ENCODE measurements around the gene MNT. TPM values are rescaled to one million over a fixed set of nuclear protein-coding genes. Genes with fewer than 3 reads are reported as not detected.

Gene MNT
- total RNA-seq, 1 donor from 2014 or later = 41.0 TPM

GRCh38 chr17:2396568-2397246 lies 4.2 kb downstream of the MNT start:
- H3K36me3 Mint-ChIP-seq (ENCODE audit: unreplicated experiment) = no peaks in the 10 kb centered on the region
- peaks cover 14% of the 10 kb centered on the region for H3K27me3 Mint-ChIP-seq (ENCODE audit: unreplicated experiment)
- peaks cover 33% of the 10 kb centered on the region for H3K4me1 Mint-ChIP-seq (ENCODE audit: low read depth, unreplicated experiment)
- DNase-seq = peak; percentile 83
- no peak overlapping the region for H3K27ac Mint-ChIP-seq (ENCODE audit: unreplicated experiment)
- H3K9me3 Mint-ChIP-seq (ENCODE audit: unreplicated experiment) = peaks cover 20% of the 10 kb centered on the region
- TF ChIP-seq CTCF (IDR thresholded peaks at IDR 0.05; ENCODE audit: partially characterized antibody, unreplicated experiment) = no peak
- H3K4me3 Mint-ChIP-seq (ENCODE audit: unreplicated experiment) = peak overlapping the region; percentile 88

GRCh38 chr17:2396192-2396567 lies 4.7 kb downstream of the MNT start:
- Mint-ChIP-seq H3K9me3 (ENCODE audit: unreplicated experiment) (peaks cover 21% of the 10 kb centered on the region), H3K36me3 (ENCODE audit: unreplicated experiment) (no peaks in the 10 kb centered on the region), H3K4me3 (ENCODE audit: unreplicated experiment) (peak overlapping the region; percentile 88), H3K27me3 (ENCODE audit: unreplicated experiment) (peaks cover 14% of the 10 kb centered on the region), H3K4me1 (ENCODE audit: low read depth, unreplicated experiment) (peaks cover 37% of the 10 kb centered on the region), H3K27ac (ENCODE audit: unreplicated experiment) (peak overlapping the region; percentile 83)
- TF ChIP-seq CTCF (IDR thresholded peaks at IDR 0.05; ENCODE audit: partially characterized antibody, unreplicated experiment) = no peak
- no peak for DNase-seq

- peak overlapping the region; percentile 88 for H3K4me3 Mint-ChIP-seq (ENCODE audit: unreplicated experiment)
- DNase-seq = no peak
- H3K9me3 Mint-ChIP-seq (ENCODE audit: unreplicated experiment) = peaks cover 23% of the 10 kb centered on the region
- no peaks in the 10 kb centered on the region for H3K36me3 Mint-ChIP-seq (ENCODE audit: unreplicated experiment)
- peaks cover 17% of the 10 kb centered on the region for H3K27me3 Mint-ChIP-seq (ENCODE audit: unreplicated experiment)
- peak overlapping the region; percentile 83 for H3K27ac Mint-ChIP-seq (ENCODE audit: unreplicated experiment)
- peaks cover 37% of the 10 kb centered on the region for H3K4me1 Mint-ChIP-seq (ENCODE audit: low read depth, unreplicated experiment)
- TF ChIP-seq CTCF (IDR thresholded peaks at IDR 0.05; ENCODE audit: partially characterized antibody, unreplicated experiment) = no peak
Measured at GRCh38 chr17:2395258-2396181, 5.3 kb downstream of the MNT start.

GRCh38 chr17:2394775-2395201 lies 6.1 kb downstream of the MNT start:
- Mint-ChIP-seq H3K36me3 (ENCODE audit: unreplicated experiment) (no peaks in the 10 kb centered on the region), H3K9me3 (ENCODE audit: unreplicated experiment) (peaks cover 23% of the 10 kb centered on the region), H3K27ac (ENCODE audit: unreplicated experiment) (no peak overlapping the region), H3K4me3 (ENCODE audit: unreplicated experiment) (peak overlapping the region; percentile 86), H3K27me3 (ENCODE audit: unreplicated experiment) (peaks cover 19% of the 10 kb centered on the region), H3K4me1 (ENCODE audit: low read depth, unreplicated experiment) (peaks cover 41% of the 10 kb centered on the region)
- TF ChIP-seq CTCF (IDR thresholded peaks at IDR 0.05; ENCODE audit: partially characterized antibody, unreplicated experiment) = no peak
- DNase-seq = no peak

Data from glutamatergic neuron (in vitro differentiated cells).